RWPE1 (cell line): Measurements from ENCODE around the gene GPX4.

Source experiments
- CTCF ChIA-PET: fragments of 350-600 bp; sonication (Branson Sonifier 250); formaldehyde crosslinking; extraction: SDS; loops from one replicate; lab custom pipeline; 2021; lab: Yijun Ruan, JAX
- POLR2A ChIA-PET: fragments of 400-600 bp; formaldehyde crosslinking; extraction: SDS; loops from one replicate; lab custom pipeline; 2020; ENCODE audit warnings: antibody characterized with exemption; ENCODE audit not compliant: low non-redundant PET; lab: Yijun Ruan, JAX
- DNase-seq: peaks from one replicate; pipeline ENCODE4 v3.0.0; 2012; ENCODE audit warnings: low spot score
- H3K27ac ChIP-seq: fragments of 450-650 bp; 2 replicates; pipeline ENCODE4 v1.5.1; 2017
- CTCF ChIP-seq: fragments of 450-650 bp; conservative IDR thresholded peaks from 2 replicates; pipeline ENCODE4 v1.5.1; 2017; ENCODE audit warnings: low read depth, mild to moderate bottlenecking

GPX4 gene

GRCh38 chr19:1105008-1105872, 1.4 kb downstream of the GPX4 start:
- TF ChIP-seq CTCF = no peak
- POLR2A ChIA-PET = no interaction called here
- CTCF ChIA-PET = interaction anchor here (0.7 to 1.9 kb wide), 3 partner anchors 8 to 40 kb away, joined by 3 to 8 read pairs (median 3); no protein-coding TSS in a partner anchor
- DNase-seq = peak; percentile 28
- H3K27ac ChIP-seq = peak overlapping the region; percentile 100

DNA sequence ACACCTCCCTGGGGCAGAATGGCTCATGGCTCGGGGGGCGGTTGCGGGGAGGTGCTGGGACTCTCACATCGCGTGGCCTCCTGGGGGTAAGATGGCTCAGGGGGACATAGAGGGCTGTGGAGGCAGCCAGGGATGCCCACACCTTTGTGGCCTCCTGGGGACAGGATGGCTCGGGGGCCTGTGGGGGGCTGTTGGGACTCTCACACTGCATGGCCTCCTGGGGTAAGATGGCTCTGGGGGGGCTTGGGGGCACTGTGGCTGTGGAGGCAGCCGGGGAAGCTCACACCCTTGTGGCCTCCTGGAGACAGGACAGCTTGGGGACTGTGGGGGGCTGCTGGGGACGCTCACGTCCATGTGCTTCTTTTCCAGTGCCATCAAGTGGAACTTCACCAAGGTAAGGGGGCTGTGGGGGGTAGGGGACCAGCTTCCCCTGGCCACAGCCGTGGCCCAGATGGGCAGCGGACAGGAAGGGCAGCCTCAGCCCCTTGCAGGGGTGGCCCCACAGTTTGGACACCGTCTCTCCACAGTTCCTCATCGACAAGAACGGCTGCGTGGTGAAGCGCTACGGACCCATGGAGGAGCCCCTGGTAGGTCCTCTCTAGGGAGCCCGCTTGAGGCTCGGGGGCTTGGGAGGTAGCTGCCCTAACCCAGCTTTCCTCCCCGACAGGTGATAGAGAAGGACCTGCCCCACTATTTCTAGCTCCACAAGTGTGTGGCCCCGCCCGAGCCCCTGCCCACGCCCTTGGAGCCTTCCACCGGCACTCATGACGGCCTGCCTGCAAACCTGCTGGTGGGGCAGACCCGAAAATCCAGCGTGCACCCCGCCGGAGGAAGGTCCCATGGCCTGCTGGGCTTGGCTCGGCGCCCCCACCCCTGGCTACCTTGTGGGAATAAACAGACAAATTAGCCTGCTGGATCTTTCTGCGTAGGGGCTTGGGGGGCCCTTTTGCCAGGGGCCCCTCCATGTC, 2.4 kb downstream of the GPX4 start:
- POLR2A ChIA-PET = no interaction called here
- DNase-seq = no peak
- no peak for TF ChIP-seq CTCF
- CTCF ChIA-PET = interaction anchor here (1.9 kb wide), 1 partner anchor 41 kb away, joined by 8 read pairs; no protein-coding TSS in a partner anchor
- H3K27ac ChIP-seq = peak overlapping the region; percentile 100

- ChIA-PET CTCF (interaction anchor here (0.5 kb wide), 1 partner anchor 87 kb away, joined by 4 read pairs; no protein-coding TSS in a partner anchor), POLR2A (no interaction called here)
- H3K27ac ChIP-seq = peak overlapping the region; percentile 100
- TF ChIP-seq CTCF = 0 out of 2 replicates have a peak, but pooled peaks have one; percentile 21
- DNase-seq = peak; percentile 42
Measured at GRCh38 chr19:1106841-1107660, 3.3 kb downstream of the GPX4 start.

DNA sequence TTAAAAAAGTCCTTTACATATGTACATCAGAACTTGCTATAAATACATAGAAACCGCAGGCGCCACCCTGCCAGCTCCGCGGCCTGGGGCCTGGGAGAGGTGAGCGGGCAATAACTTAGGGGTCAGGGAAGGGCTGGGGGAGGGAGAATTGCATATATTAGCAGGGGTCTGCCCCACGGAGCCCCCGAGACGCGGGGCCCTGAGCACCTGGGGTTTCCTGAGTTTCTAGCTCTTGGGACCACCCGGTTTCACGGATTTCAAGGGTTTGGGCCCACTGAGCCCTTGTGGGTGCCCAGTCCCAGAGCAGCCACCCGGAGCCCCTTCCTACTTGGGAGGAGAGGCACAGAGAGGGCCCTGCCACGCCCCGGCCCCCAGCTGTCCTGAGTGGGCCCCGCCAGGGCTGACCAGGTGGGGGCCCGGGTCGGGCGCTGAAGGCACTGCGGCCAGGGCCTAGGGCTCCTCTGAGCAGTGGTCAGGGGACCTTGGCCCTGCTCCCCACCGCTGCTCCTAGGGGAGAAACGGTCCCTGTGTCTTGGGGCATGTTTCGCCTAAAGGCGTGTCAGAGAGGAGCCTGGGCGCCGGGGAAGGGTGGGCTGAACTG, 4.0 kb downstream of the GPX4 start:
- H3K27ac ChIP-seq = peak overlapping the region; percentile 100
- ChIA-PET POLR2A (no interaction called here), CTCF (interaction anchor here (0.5 kb wide), 1 partner anchor 86 kb away, joined by 4 read pairs; no protein-coding TSS in a partner anchor)
- no peak for TF ChIP-seq CTCF
- DNase-seq = no peak

GRCh38 chr19:1108291-1109031, 4.7 kb downstream of the GPX4 start:
- CTCF ChIA-PET = no interaction called here
- H3K27ac ChIP-seq = peak overlapping the region; percentile 100
- no peak for TF ChIP-seq CTCF
- DNase-seq = no peak
- POLR2A ChIA-PET = no interaction called here
